GM23248 (cell line): ENCODE results near the gene TBC1D10A. TPM values are rescaled to one million over a fixed set of nuclear protein-coding genes. Genes with fewer than 3 reads are reported as not detected.

Experiments used
- DNase-seq: peaks from one replicate; pipeline ENCODE4 v3.0.0-alpha.2; 2015
- H2AFZ ChIP-seq: fragments of 200-600 bp; sonication (generic); 2 replicates; pipeline ENCODE4 v1.6.1; 2016; ENCODE audit warnings: antibody characterized with exemption
- H3F3A ChIP-seq: fragments of 200-600 bp; sonication (generic); 2 replicates; pipeline ENCODE4 v1.6.1; 2016; ENCODE audit warnings: mild to moderate bottlenecking, antibody characterized with exemption, mixed run types; ENCODE audit not compliant: insufficient read depth
- H3K27ac ChIP-seq: fragments of 200-600 bp; sonication (generic); 2 replicates; pipeline ENCODE4 v1.5.1; 2016; ENCODE audit warnings: mild to moderate bottlenecking
- H3K27me3 ChIP-seq: fragments of 200-600 bp; sonication (generic); replicated peaks from 2 replicates; pipeline ENCODE4 v1.6.1; 2016; ENCODE audit warnings: mild to moderate bottlenecking; ENCODE audit not compliant: insufficient read depth
- H3K36me3 ChIP-seq: fragments of 200-600 bp; sonication (generic); 2 replicates; pipeline ENCODE4 v1.6.1; 2016; ENCODE audit warnings: low read depth, mild to moderate bottlenecking
- H3K4me1 ChIP-seq: fragments of 200-600 bp; sonication (generic); 2 replicates; pipeline ENCODE4 v1.6.1; 2016; ENCODE audit warnings: mild to moderate bottlenecking; ENCODE audit not compliant: insufficient read depth
- H3K4me2 ChIP-seq: fragments of 200-600 bp; sonication (generic); one replicate; pipeline ENCODE4 v1.6.1; 2016; ENCODE audit warnings: mild to moderate bottlenecking; ENCODE audit not compliant: unreplicated experiment
- H3K4me3 ChIP-seq: fragments of 200-600 bp; sonication (generic); 2 replicates; pipeline ENCODE4 v1.5.1; 2016; ENCODE audit warnings: mild to moderate bottlenecking
- H3K79me2 ChIP-seq: fragments of 200-600 bp; sonication (generic); 2 replicates; pipeline ENCODE4 v1.6.1; 2016; ENCODE audit warnings: mild to moderate bottlenecking; ENCODE audit not compliant: insufficient read depth
- H3K9ac ChIP-seq: fragments of 200-600 bp; sonication (generic); 2 replicates; pipeline ENCODE4 v1.6.1; 2016; ENCODE audit warnings: mild to moderate bottlenecking
- H3K9me2 ChIP-seq: fragments of 200-600 bp; sonication (generic); 2 replicates; pipeline ENCODE4 v1.6.1; 2016; ENCODE audit warnings: mixed run types, mild to moderate bottlenecking, moderate library complexity; ENCODE audit not compliant: insufficient read depth
- H3K9me3 ChIP-seq: fragments of 200-600 bp; sonication (generic); one replicate; pipeline ENCODE4 v1.6.1; 2017; ENCODE audit warnings: low read depth
- H4K20me1 ChIP-seq: fragments of 200-600 bp; sonication (generic); 2 replicates; pipeline ENCODE4 v1.6.0; 2016; ENCODE audit not compliant: insufficient read depth
- EZH2 ChIP-seq: fragments of 200-600 bp; sonication (generic); IDR thresholded peaks from 2 replicates; pipeline ENCODE4 v1.6.1; 2018; ENCODE audit warnings: antibody characterized with exemption, mild to moderate bottlenecking; ENCODE audit not compliant: insufficient read depth, poor library complexity, severe bottlenecking
- EZH2phosphoT487 ChIP-seq: fragments of 200-600 bp; sonication (generic); IDR thresholded peaks from 2 replicates; pipeline ENCODE4 v1.6.1; 2018; ENCODE audit warnings: antibody characterized with exemption, moderate library complexity, mild to moderate bottlenecking, low read depth; ENCODE audit not compliant: insufficient read depth
- WGBS, 2 experiments: methylation state at CpG; one replicate each; pipeline ENCODE4 v1.1.6; 2015 to 2017; ENCODE audit warnings: low lambda C conversion rate in 2 of 2, low coverage in 1 of 2; ENCODE audit errors: missing lambda C conversion rate in 2 of 2; 5-methylcytosine and 5-hydroxymethylcytosine counted together
- in situ Hi-C: fragments of 300-500 bp; cut with MboI; formaldehyde crosslinking; loops from 2 replicates; pipeline ENCODE4 v1.15.0; 2020
- polyA plus RNA-seq: library from polyadenylated mRNA; unstranded; fragments of >200 nt; fragmentation: Nextera tagmentation; extraction: Ambion mirVana; gene quantifications from 2 replicates; pipeline ENCODE4 v1.2.1, GENCODE V29; 2016
- total RNA-seq: library from RNA; depleted of rRNA; stranded (reverse); fragments of >200 nt; shearing (Covaris generic); gene quantifications from 2 replicates; pipeline ENCODE4 v1.2.3, GENCODE V29; 2014

TBC1D10A gene
- total and polyA plus RNA-seq, 2 experiments from 2014 or later: 16.9 to 21.9 TPM

- H3K4me1 ChIP-seq: peaks cover 14% of the 10 kb centered on the region
- no peaks in the 10 kb centered on the region for H4K20me1 ChIP-seq
- H3F3A ChIP-seq: peaks cover 12% of the 10 kb centered on the region; the same call in 1 of the 2 replicates
- in situ Hi-C loops: no loop called here
- 0 out of 2 replicates have a peak within 1 kb of the TSS, but pooled peaks have one; percentile 12 for H3K27ac ChIP-seq
- DNase-seq: peak; percentile 79
- H3K4me2 ChIP-seq: peak within 1 kb of the TSS; percentile 86
- no peaks in the 10 kb centered on the region for H3K79me2 ChIP-seq
- H3K4me3 ChIP-seq: peak within 1 kb of the TSS; percentile 83
- no peaks in the 10 kb centered on the region for H3K36me3 ChIP-seq
- 3 to 5% methylated on average over 52 to 55 of the region's 64 CpGs for WGBS, 2 experiments
- TF ChIP-seq EZH2phosphoT487 (no peak), EZH2 (no peak)
- H3K9me3 ChIP-seq: no peaks in the 10 kb centered on the region
- peak within 1 kb of the TSS; percentile 76 for H2AFZ ChIP-seq
- H3K27me3 ChIP-seq: no peaks in the 10 kb centered on the region
- no peaks in the 10 kb centered on the region for H3K9me2 ChIP-seq
- H3K9ac ChIP-seq: peak within 1 kb of the TSS; percentile 79
Measured at GRCh38 chr22:30245985-30246813, 80.5 kb downstream of the TBC1D10A start, which contains the start of gene LIF. TSS of gene LIF (minus strand) at chr22:30246759. CDS start at chr22:30246695, 64 bp downstream.

GRCh38 chr22:30245181-30245984 is 81.4 kb downstream of the TBC1D10A start:
- Histone ChIP-seq H3K4me3 (peak overlapping the region; percentile 83), H2AFZ (peak overlapping the region; percentile 76; the same call in 1 of the 2 replicates), H3K79me2 (no peaks in the 10 kb centered on the region), H3K27ac (no peak overlapping the region), H3K4me1 (peaks cover 7% of the 10 kb centered on the region; the same call in 1 of the 2 replicates), H3K9ac (peak overlapping the region; percentile 79), H3F3A (peaks cover 12% of the 10 kb centered on the region; the same call in 1 of the 2 replicates), H3K27me3 (no peaks in the 10 kb centered on the region), H3K4me2 (peak overlapping the region; percentile 86), H3K9me2 (no peaks in the 10 kb centered on the region), H3K9me3 (no peaks in the 10 kb centered on the region), H3K36me3 (no peaks in the 10 kb centered on the region), H4K20me1 (no peaks in the 10 kb centered on the region)
- WGBS, 2 experiments: 68 to 74% methylated on average over 11 to 15 of the region's 15 CpGs
- TF ChIP-seq EZH2phosphoT487: no peak
- no peak for TF ChIP-seq EZH2
- no peak for DNase-seq
- in situ Hi-C loops: no loop called here

- Histone ChIP-seq H3K9me2 (no peaks in the 10 kb centered on the region), H2AFZ (no peak overlapping the region), H3K36me3 (no peaks in the 10 kb centered on the region), H3K9me3 (no peaks in the 10 kb centered on the region), H3K9ac (no peak overlapping the region), H3F3A (0 out of 2 replicates have a peak, but pooled peaks cover 6% of the 10 kb centered on the region), H3K79me2 (no peaks in the 10 kb centered on the region), H3K4me2 (no peak overlapping the region), H3K27me3 (no peaks in the 10 kb centered on the region), H4K20me1 (no peaks in the 10 kb centered on the region), H3K4me3 (no peak overlapping the region), H3K27ac (no peak overlapping the region), H3K4me1 (0 out of 2 replicates have a peak, but pooled peaks cover 5% of the 10 kb centered on the region)
- in situ Hi-C loops: no loop called here
- no peak for DNase-seq
- TF ChIP-seq EZH2 (no peak), EZH2phosphoT487 (no peak)
- 94 to 97% methylated on average over 5 of the region's 5 CpGs for WGBS, 2 experiments
Measured at GRCh38 chr22:30244641-30245040, 82.1 kb downstream of the TBC1D10A start.

- Histone ChIP-seq H3K27me3 (no peaks in the 10 kb centered on the region), H3K4me1 (0 out of 2 replicates have a peak, but pooled peaks cover 5% of the 10 kb centered on the region), H2AFZ (no peak overlapping the region), H3K4me3 (no peak overlapping the region), H3F3A (0 out of 2 replicates have a peak, but pooled peaks cover 6% of the 10 kb centered on the region), H3K9me2 (no peaks in the 10 kb centered on the region), H3K9me3 (no peaks in the 10 kb centered on the region), H4K20me1 (no peaks in the 10 kb centered on the region), H3K9ac (no peak overlapping the region), H3K4me2 (no peak overlapping the region), H3K79me2 (no peaks in the 10 kb centered on the region), H3K36me3 (no peaks in the 10 kb centered on the region), H3K27ac (no peak overlapping the region)
- in situ Hi-C loops: no loop called here
- no peak for TF ChIP-seq EZH2phosphoT487
- no peak for TF ChIP-seq EZH2
- WGBS, 2 experiments: 94 to 99% methylated on average over 10 of the region's 10 CpGs
- DNase-seq: no peak
Measured at GRCh38 chr22:30244066-30244465, 82.7 kb downstream of the TBC1D10A start.
